Endothelial cell of umbilical vein (primary cell): ENCODE measurements around the gene CELA1. TPM values are rescaled to one million over a fixed set of nuclear protein-coding genes. Genes with fewer than 3 reads are reported as not detected.

Experiments
- BruUV-seq: library from RNA; stranded (reverse); fragments of 400-500 nt; replicated peaks from 2 replicates; lab custom pipeline; 2021; lab: Mats Ljungman, UMichigan
- CTCF ChIA-PET: fragments of 300-600, 350-600 bp; sonication (Branson Sonifier 250); formaldehyde crosslinking; loops from one replicate; lab custom pipeline; 2021; ENCODE audit warnings: antibody characterized with exemption, inconsistent platforms; lab: Charles Lee
- POLR2A ChIA-PET: fragments of 300-600, 350-600 bp; sonication (Branson Sonifier 250); formaldehyde crosslinking; loops from one replicate; lab custom pipeline; 2021; ENCODE audit warnings: antibody characterized with exemption, inconsistent platforms; lab: Charles Lee
- DNase-seq: peaks from one replicate; pipeline ENCODE4 v3.0.0-alpha.2; 2011; ENCODE audit warnings: low read depth, low spot score
- FAIRE-seq: peaks from 2 replicates; lab custom pipeline; 2011; peaks lifted over from hg19 to GRCh38; lab: Jason Lieb, UNC
- H2AFZ ChIP-seq: 2 replicates; pipeline ENCODE4 v1.6.0; 2012; ENCODE audit warnings: low read depth, low read length, control low read depth, inconsistent platforms
- H3K27ac ChIP-seq: 2 replicates; pipeline ENCODE4 v1.5.1; 2011; ENCODE audit warnings: low read depth, mild to moderate bottlenecking, control low read depth, low read length, moderate library complexity; ENCODE audit not compliant: insufficient read depth
- H3K27me3 ChIP-seq, 2 experiments: 2 replicates each; pipeline versions ENCODE4 v1.6.0 to v1.6.1; 2011; ENCODE audit warnings: low read length in 2 of 2, mixed read lengths in 1 of 2; ENCODE audit not compliant: control insufficient read depth in 2 of 2, insufficient read depth in 2 of 2
- H3K36me3 ChIP-seq, 2 experiments: 2 replicates in 1 of 2; 3 replicates in 1 of 2; pipeline ENCODE4 v1.5.1; 2011; ENCODE audit warnings: low read length in 2 of 2, mild to moderate bottlenecking in 1 of 2, moderate library complexity in 1 of 2; ENCODE audit not compliant: control insufficient read depth in 2 of 2, insufficient read depth in 2 of 2; ENCODE audit errors: extremely low read depth in 1 of 2
- H3K4me1 ChIP-seq: 3 replicates; pipeline ENCODE4 v1.5.1; 2011; ENCODE audit warnings: mild to moderate bottlenecking, low read length; ENCODE audit not compliant: control insufficient read depth, insufficient read depth; ENCODE audit errors: extremely low read depth
- H3K4me2 ChIP-seq: 2 replicates; pipeline ENCODE4 v1.6.1; 2011; ENCODE audit warnings: low read length, control low read depth, mixed read lengths; ENCODE audit not compliant: insufficient read depth
- H3K4me3 ChIP-seq, 3 experiments: fragments of 200-600 bp in 1 of 3; sonication (generic), shearing (Covaris generic) in 1 of 3; replicated peaks in 1 of 3; 2 replicates each; pipeline ENCODE4 v1.5.1; 2011 to 2016; ENCODE audit warnings: control low read depth in 3 of 3, low read length in 3 of 3, mild to moderate bottlenecking in 2 of 3, inconsistent platforms in 1 of 3, low read depth in 1 of 3, moderate library complexity in 1 of 3; ENCODE audit not compliant: insufficient read depth in 1 of 3
- H3K79me2 ChIP-seq: 2 replicates; pipeline ENCODE4 v1.6.0; 2012; ENCODE audit warnings: low read length, inconsistent platforms; ENCODE audit not compliant: control insufficient read depth, insufficient read depth
- H3K9ac ChIP-seq: replicated peaks from 2 replicates; pipeline ENCODE3; 2011; ENCODE audit warnings: low read length, control low read depth; ENCODE audit not compliant: insufficient read depth; ENCODE audit errors: extremely low read depth
- H3K9me1 ChIP-seq: replicated peaks from 3 replicates; pipeline ENCODE4 v1.6.0; 2011; ENCODE audit warnings: mild to moderate bottlenecking, low read length; ENCODE audit not compliant: control insufficient read depth, insufficient read depth; ENCODE audit errors: extremely low read depth
- H3K9me3 ChIP-seq: replicated peaks from 2 replicates; pipeline ENCODE4 v1.5.1; 2012; ENCODE audit warnings: low read length, inconsistent platforms; ENCODE audit not compliant: control insufficient read depth, insufficient read depth
- H4K20me1 ChIP-seq: replicated peaks from 2 replicates; pipeline ENCODE3; 2011; ENCODE audit warnings: mild to moderate bottlenecking, low read length; ENCODE audit not compliant: control insufficient read depth, insufficient read depth; ENCODE audit errors: extremely low read depth
- CTCF ChIP-seq, 2 donors: IDR thresholded peaks; 1 replicate in 1 of 2; 2 replicates in 1 of 2; pipeline ENCODE4 v1.5.1; 2011; ENCODE audit warnings: low read length in 2 of 2, mild to moderate bottlenecking in 2 of 2, moderate library complexity in 2 of 2, control low read depth in 1 of 2, inconsistent platforms in 1 of 2, low read depth in 1 of 2; ENCODE audit not compliant: insufficient read depth in 1 of 2; ENCODE audit errors: extremely low read depth in 1 of 2
- EZH2 ChIP-seq: IDR thresholded peaks from 2 replicates; pipeline ENCODE4 v1.6.1; 2012; ENCODE audit warnings: borderline replicate concordance, low read depth, mild to moderate bottlenecking, moderate library complexity, low read length, inconsistent platforms; ENCODE audit not compliant: severe bottlenecking
- FOS ChIP-seq: IDR thresholded peaks from 2 replicates; pipeline ENCODE4 v1.6.1; 2011; ENCODE audit warnings: mild to moderate bottlenecking, low read length, moderate library complexity, borderline replicate concordance; ENCODE audit not compliant: insufficient read depth
- GATA2 ChIP-seq: IDR thresholded peaks from 2 replicates; pipeline ENCODE4 v1.7.0; 2011; ENCODE audit warnings: low read depth, mild to moderate bottlenecking, moderate library complexity, mixed read lengths, low read length; ENCODE audit not compliant: insufficient read length, insufficient read depth
- JUN ChIP-seq: IDR thresholded peaks from 2 replicates; pipeline ENCODE4 v1.6.1; 2011; ENCODE audit warnings: borderline replicate concordance, low read depth; ENCODE audit not compliant: insufficient read length, insufficient read depth
- MAX ChIP-seq: IDR thresholded peaks from 2 replicates; pipeline ENCODE4 v1.6.1; 2011; ENCODE audit not compliant: insufficient read depth, insufficient read length
- MYC ChIP-seq: IDR thresholded peaks from one replicate; pipeline ENCODE4 v1.6.1; 2011; ENCODE audit warnings: mild to moderate bottlenecking, low read depth, low read length
- POLR2A ChIP-seq: IDR thresholded peaks from 2 replicates; pipeline ENCODE4 v1.6.1; 2012; ENCODE audit warnings: low read depth, mild to moderate bottlenecking, control low read depth, low read length
- POLR2AphosphoS5 ChIP-seq: IDR thresholded peaks from 2 replicates; pipeline ENCODE4 v1.6.1; 2012; ENCODE audit warnings: low read depth, mild to moderate bottlenecking, control low read depth, low read length, moderate library complexity; ENCODE audit not compliant: insufficient read depth
- dilution Hi-C: fragments of 300-500 bp; cut with MboI; formaldehyde crosslinking; loops from one replicate; pipeline ENCODE4 v1.15.0; 2019; ENCODE audit warnings: low sequenced_read_pairs; ENCODE audit not compliant: extremely low pct_ligation_motif_present
- intact Hi-C: fragments of 100-400 bp; cut with micrococcal nuclease; formaldehyde crosslinking; loops from one replicate; pipeline ENCODE4 v1.10.0; 2022
- polyA plus RNA-seq, 4 experiments: library from polyadenylated mRNA; depleted of rRNA in 3 of 4; stranded (reverse) in 3 of 4; unstranded in 1 of 4; fragments of >200 nt; gene quantifications; 2 replicates each; pipeline versions ENCODE4 v1.2.1 to v1.2.3, GENCODE V29; 2011 to 2012; ENCODE audit warnings: missing spikeins in 1 of 4
- total RNA-seq: library from RNA; stranded (reverse); gene quantifications from 2 replicates; pipeline ENCODE4 v1.2.3, GENCODE V29; 2021

CELA1 gene
- total and polyA plus RNA-seq, 2 donors (not counting 3 experiments of a cell fraction or from before 2014, with no cell fraction given): not detected

DNA sequence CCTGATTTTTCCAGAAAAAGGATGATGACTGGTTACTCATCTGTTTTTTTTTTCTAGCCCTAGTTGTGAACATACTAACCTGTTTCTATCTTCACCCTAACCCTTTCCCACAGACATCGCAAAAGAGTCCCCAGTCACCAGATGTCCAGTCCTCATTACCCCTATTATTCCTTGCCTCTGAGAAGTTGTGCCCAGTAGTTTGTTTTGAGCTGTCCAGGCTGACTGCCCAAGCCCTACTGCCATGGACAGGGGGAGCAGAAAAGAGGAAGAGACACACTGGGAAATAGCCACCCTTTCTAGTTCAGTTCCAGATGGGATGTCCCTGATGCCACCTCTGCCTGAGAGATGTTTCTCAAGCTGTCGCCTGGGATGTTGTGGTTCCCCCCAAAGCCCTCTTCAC lies 13.8 kb upstream of the CELA1 start:
- Histone ChIP-seq H3K9me1 (no peaks in the 10 kb centered on the region), H3K27ac (no peak overlapping the region), H3K9ac (no peak overlapping the region), H3K4me3 (no peak overlapping the region), H3K9me3 (no peaks in the 10 kb centered on the region), H3K27me3 (no peaks in the 10 kb centered on the region), H2AFZ (no peak overlapping the region), H3K4me1 (no peaks in the 10 kb centered on the region), H3K79me2 (no peaks in the 10 kb centered on the region), H4K20me1 (no peaks in the 10 kb centered on the region), H3K36me3 (peaks cover 0 to 3% of the 10 kb centered on the region in 2 experiments), H3K4me2 (no peak overlapping the region)
- TF ChIP-seq MYC: no peak
- no peak for TF ChIP-seq POLR2A
- TF ChIP-seq MAX: no peak
- TF ChIP-seq CTCF (IDR thresholded peaks at IDR 0.05; ENCODE audit: extremely low read depth in 1 of 2, insufficient read depth in 1 of 2, low read depth in 1 of 2, low read length in 2 of 2): no peak
- no peak for TF ChIP-seq FOS
- intact Hi-C loops: no loop called here
- DNase-seq (no peak), FAIRE-seq (no peak)
- BruUV-seq: no TSS peak
- CTCF ChIA-PET: interaction anchor here (3.7 kb wide), 1 partner anchor 9 kb away, joined by 14 read pairs; no protein-coding TSS in a partner anchor
- dilution Hi-C loops: no loop called here
- POLR2A ChIA-PET: interaction anchor here (1.3 kb wide), 1 partner anchor 11 kb away, joined by 3 read pairs; no protein-coding TSS in a partner anchor

GRCh38 chr12:51359851-51360250 lies 13.4 kb upstream of the CELA1 start:
- FAIRE-seq: no peak
- intact Hi-C loops: no loop called here
- DNase-seq: no peak
- ChIA-PET CTCF (interaction anchor here (3.7 kb wide), 1 partner anchor 9 kb away, joined by 14 read pairs; no protein-coding TSS in a partner anchor), POLR2A (no interaction called here)
- TF ChIP-seq FOS (no peak), JUN (no peak), MYC (no peak), MAX (no peak), POLR2AphosphoS5 (no peak), EZH2 (no peak), POLR2A (no peak), CTCF (IDR thresholded peaks at IDR 0.05; ENCODE audit: extremely low read depth in 1 of 2, insufficient read depth in 1 of 2, low read depth in 1 of 2, low read length in 2 of 2) (no peak), GATA2 (no peak)
- Histone ChIP-seq H3K4me3 (no peak overlapping the region), H3K27ac (no peak overlapping the region), H3K79me2 (no peaks in the 10 kb centered on the region), H3K4me1 (no peaks in the 10 kb centered on the region), H3K9me1 (no peaks in the 10 kb centered on the region), H3K9ac (no peak overlapping the region), H3K4me2 (no peak overlapping the region), H3K36me3 (peaks cover 0 to 3% of the 10 kb centered on the region in 2 experiments), H2AFZ (no peak overlapping the region), H3K27me3 (no peaks in the 10 kb centered on the region), H3K9me3 (no peaks in the 10 kb centered on the region), H4K20me1 (no peaks in the 10 kb centered on the region)
- BruUV-seq: no TSS peak
- dilution Hi-C loops: no loop called here
